Epithelial cell of proximal tubule (primary cell): ENCODE results near the gene PAQR5. TPM values are rescaled to one million over a fixed set of nuclear protein-coding genes. Genes with fewer than 3 reads are reported as not detected.
A peak's percentile ranks its signal among the peaks of the same experiment; 100 is the strongest.

Source experiments
- DNase-seq: peaks from one replicate; pipeline ENCODE4 v3.0.0-alpha.2; 2011; ENCODE audit warnings: low read depth
- H3K4me3 ChIP-seq: 2 replicates; pipeline ENCODE4 v1.5.1; 2011; ENCODE audit warnings: low read depth, mild to moderate bottlenecking, low read length
- total RNA-seq: library from RNA; depleted of rRNA; stranded (reverse); fragments of >200 nt; gene quantifications from 2 replicates; pipeline ENCODE4 v1.2.3, GENCODE V29; 2015
- TF ChIP-seq, protein P1 (sequence below): conservative IDR thresholded peaks from 2 replicates; pipeline ENCODE4 v1.5.1; 2012; ENCODE audit warnings: low read depth, mild to moderate bottlenecking, low read length

PAQR5 gene
- total RNA-seq, 1 donor from 2014 or later, result 9.5 TPM

DNA sequence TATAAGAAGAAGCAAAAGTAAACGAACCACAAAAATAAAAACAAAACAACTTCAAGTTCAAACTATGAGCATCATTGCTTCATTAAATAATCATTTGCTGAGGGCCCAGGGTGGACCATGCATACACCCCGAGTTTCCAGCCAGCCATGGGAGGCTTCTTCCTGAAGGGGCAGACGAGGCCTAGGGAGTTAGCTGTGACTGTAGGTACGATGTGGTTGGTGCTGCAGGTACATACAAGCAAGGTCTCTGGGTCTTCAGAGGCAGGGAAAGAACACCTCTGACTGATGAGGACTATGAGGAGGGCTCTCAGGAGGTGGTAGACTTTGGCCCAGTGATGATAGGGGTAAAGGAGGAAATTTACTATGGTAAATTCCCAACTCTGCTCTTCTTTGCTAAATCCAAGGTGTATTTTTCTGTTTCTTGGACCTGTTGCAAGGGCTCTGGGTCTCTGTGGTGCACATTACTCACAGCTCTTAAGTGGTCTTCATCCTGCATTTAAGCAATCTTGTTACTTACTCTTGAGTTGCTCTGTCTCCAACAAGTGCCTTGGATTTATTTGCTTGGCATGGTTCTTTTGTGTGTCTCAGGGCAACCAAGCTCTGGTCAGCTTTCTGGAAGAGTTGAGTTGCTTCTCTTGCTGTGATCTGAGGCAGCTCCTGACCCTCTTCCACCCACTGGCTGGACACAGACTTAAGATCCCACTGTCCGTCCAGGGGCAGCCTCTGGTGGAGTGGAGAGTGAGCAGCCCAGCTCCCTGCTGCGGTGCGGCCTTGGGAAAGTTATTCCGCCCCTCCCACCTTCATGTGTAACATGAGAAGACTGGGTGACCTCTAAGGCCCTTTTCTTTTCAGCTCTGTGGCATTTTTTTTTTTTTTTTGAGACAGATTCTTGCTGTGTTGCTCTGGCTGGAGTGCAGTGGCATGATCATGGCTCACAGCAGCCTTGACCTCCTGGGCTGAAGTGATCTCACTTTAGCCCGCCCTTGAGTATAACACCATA lies 59.4 kb downstream of the PAQR5 start:
- no peak for DNase-seq
- TF ChIP-seq, protein P1, sequence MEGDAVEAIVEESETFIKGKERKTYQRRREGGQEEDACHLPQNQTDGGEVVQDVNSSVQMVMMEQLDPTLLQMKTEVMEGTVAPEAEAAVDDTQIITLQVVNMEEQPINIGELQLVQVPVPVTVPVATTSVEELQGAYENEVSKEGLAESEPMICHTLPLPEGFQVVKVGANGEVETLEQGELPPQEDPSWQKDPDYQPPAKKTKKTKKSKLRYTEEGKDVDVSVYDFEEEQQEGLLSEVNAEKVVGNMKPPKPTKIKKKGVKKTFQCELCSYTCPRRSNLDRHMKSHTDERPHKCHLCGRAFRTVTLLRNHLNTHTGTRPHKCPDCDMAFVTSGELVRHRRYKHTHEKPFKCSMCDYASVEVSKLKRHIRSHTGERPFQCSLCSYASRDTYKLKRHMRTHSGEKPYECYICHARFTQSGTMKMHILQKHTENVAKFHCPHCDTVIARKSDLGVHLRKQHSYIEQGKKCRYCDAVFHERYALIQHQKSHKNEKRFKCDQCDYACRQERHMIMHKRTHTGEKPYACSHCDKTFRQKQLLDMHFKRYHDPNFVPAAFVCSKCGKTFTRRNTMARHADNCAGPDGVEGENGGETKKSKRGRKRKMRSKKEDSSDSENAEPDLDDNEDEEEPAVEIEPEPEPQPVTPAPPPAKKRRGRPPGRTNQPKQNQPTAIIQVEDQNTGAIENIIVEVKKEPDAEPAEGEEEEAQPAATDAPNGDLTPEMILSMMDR, result no peak
- H3K4me3 ChIP-seq, result no peak overlapping the region

DNA sequence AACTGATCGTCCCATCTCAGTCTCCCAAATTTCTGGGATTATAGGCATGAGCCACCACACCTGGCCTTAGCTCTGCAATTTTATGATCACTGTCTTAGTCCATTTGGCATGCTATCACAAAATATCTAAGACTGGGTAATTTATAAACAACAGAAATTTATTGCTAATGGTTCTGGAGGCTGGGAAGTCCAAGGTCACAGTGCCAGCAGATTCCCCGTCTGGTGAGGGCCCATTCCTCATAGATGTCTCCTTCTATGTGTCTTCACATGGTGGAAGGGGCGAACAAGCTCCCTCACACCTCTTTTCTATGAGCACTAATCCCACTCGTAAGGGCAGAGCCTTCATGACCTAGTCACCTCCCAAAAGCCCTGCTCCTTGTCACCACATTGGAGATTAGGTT lies 60.1 kb downstream of the PAQR5 start:
- H3K4me3 ChIP-seq, result no peak overlapping the region
- TF ChIP-seq, protein P1, result no peak
- DNase-seq, result no peak

DNA sequence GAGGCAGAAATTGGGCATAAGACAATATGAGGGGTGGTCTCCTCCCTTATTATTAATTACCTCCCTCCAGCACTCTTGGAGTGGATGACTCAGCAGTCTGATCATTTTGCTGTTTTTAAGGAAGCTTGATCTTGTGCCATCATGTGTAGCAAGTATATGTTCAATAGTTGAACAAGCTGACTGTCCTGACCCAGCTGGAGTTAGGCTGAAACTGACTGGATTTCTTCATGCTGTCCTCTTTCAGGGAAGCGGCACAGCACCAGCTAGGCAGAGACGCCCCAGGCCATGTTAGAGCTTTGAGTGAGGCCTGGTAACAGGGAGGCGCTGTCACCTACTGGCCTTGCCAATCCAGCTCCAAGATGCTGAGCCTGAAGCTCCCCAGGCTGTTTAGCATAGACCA lies 61.0 kb downstream of the PAQR5 start:
- DNase-seq, result no peak
- H3K4me3 ChIP-seq, result no peak overlapping the region
- TF ChIP-seq, protein P1, result peak; percentile 28

DNA sequence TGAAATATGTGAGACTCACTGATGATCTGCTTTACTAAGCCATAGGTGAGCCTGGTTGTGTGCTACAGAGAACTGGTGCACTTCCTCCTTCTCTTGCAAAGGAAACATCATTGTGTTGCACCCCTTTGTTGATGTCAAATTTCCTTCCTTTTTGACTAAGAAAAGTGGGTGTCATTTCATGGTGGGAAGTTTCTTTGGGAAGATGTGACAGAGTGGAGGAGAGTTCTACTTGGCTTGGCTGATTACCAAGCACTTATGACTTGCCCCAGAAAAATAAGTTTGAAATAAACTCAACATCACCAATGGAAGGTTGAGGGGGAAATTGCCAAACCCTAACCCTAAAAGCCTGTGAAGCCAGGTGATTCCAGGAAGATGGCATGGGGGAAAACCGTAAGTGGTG lies 61.9 kb downstream of the PAQR5 start:
- TF ChIP-seq, protein P1, result no peak
- no peak for DNase-seq
- no peak overlapping the region for H3K4me3 ChIP-seq

DNA sequence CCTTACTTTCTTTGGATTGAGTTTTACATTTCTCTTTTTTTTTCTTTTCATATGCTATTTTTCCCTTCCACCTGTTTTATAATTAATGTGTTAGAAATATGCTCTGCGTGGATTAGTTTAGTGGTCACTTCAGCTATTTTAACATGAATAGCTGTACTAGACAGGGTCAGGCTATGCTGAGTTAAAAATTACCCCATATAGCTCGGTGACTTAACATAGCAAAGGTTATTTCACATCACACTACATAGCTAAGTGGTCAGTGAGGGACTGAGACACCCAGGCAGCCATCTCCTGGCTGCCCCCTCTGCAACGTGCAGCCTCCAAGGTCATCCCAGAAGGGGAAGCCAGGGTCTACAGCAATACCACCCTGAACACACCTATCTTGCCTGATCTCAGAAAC lies 68.5 kb downstream of the PAQR5 start:
- no peak for DNase-seq
- TF ChIP-seq, protein P1, result no peak
- no peak overlapping the region for H3K4me3 ChIP-seq

DNA sequence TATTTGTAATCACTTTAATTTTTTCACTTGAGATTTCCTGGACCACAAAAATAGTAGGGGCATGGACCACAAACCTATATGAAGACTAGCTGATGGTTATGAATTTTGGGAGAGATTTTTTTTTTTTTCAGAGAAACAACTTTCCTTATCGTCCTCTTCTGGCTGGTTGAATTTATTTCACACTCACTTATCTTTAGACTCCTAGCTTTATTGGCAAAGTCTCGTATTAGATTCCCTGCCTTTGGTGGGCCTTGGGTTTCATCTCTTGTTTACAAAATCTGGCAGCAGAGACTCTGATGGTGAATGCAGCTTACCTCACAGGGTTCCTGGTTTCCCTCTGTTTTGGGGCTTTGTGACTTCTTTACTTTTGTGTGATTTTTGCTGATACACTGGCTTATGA lies 70.9 kb downstream of the PAQR5 start:
- H3K4me3 ChIP-seq, result no peak overlapping the region
- no peak for DNase-seq
- TF ChIP-seq, protein P1, result no peak

DNA sequence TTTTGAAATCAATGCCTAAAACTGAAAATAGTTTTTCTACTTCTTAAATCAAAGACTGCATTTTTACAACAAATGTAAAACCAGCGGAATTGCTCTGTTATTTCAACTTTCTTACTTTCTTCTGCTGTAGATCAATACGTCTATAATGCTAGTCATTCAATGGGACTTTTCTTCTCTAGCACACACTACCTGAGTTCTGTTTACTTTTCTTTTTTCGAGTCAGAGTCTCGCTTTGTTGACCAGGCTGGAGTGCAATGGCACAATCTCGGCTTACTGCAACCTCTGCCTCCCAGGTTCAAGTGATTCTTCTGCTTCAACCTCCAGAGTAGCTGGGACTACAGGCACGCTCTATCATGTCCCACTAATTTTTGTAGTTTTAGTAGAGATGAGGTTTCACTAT lies 74.7 kb downstream of the PAQR5 start:
- TF ChIP-seq, protein P1, result no peak
- no peak overlapping the region for H3K4me3 ChIP-seq
- no peak for DNase-seq
